HuH-7.5 (cell line): ENCODE data around the gene FAM20B.

Source experiments
- DNase-seq: peaks from one replicate; pipeline ENCODE4 v3.0.0; 2011; ENCODE audit warnings: low spot score

Gene FAM20B

GRCh38 chr1:179048339-179049124 is 22.8 kb downstream of the FAM20B start:
- DNase-seq, result no peak

GRCh38 chr1:179052776-179053175 is 27.1 kb downstream of the FAM20B start:
- no peak for DNase-seq

GRCh38 chr1:179053486-179053885 is 27.8 kb downstream of the FAM20B start:
- no peak for DNase-seq

DNA sequence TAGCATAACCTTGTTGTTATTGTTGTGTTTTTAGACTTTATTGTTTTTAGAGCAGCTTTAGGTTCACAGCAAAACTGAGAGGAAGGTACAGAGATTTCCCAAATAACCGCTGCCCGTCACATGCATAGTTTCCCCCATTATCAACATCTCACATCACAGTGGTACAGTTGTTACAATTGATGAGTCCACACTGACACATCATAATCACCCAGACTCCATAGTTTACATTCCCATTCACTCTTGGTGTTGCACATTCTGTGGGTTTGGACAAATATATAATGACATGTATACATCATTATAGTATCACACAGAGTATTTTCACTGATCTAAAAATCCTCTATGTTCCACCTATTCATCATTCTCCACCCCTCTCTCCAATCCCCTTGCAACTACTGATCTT is 30.2 kb downstream of the FAM20B start:
- no peak for DNase-seq

GRCh38 chr1:179058487-179059483 is 33.1 kb downstream of the FAM20B start:
- no peak for DNase-seq

DNA sequence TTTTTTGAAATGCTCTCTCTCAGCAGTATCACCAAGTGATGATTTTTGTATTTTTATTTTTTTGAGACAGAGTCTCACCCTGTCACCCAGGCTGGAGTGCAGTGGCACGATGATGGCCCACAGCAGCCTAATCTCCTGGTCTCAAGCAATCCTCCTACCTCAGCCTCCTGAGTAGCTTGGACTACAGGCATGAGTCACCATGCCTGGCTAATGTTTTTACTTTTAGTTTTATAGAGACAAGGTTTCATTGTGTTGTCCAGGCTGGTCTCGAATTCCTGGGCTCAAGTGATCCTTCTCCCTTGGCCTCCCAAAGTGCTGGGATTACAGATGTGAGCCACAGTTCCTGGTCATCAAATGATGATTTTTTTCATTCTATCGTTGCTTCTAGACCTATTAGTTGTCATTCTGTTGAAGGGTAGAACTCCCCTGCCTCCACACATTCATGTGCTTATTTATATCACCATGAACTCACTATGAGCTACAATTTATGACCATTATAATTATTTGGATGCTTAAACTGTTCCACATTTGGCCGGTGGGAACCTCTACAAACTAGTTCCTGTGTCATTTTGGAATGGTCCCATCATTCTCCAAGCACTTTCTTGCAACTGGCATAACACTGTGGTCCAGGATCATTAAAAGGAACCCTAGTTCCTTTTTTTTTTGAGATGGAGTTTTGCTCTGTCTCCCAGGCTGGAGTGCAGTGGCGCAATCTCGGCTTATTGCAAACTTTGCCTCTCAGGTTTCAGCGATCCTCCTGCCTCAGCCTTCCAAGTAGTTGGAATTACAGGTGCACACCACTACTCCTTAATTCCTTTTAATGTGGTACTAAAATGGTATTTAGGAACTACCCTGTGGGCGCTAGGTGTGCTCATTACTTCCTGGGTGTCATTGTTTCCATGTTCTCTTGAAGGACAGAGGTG is 35.9 kb downstream of the FAM20B start:
- no peak for DNase-seq

DNA sequence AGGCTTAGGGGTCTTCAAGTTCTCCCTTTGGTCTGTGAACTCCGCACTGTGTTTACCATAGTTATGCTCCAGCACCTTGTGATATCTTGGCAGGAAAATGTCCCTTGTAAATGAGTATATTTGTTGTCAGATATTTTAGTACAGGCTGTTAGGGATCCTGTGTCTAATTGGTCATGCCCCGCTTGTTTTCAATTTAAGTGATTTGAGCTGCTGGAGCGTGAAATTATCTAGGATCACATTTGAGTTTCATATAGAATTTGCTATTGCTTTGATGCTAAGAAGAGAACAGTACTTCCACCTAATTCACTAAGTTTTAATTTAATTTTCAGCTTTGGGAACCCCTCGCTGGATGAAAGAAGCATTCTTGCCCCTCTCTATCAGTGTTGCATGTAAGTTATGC is 40.8 kb downstream of the FAM20B start:
- DNase-seq, result no peak

- no peak for DNase-seq
These were observed 51.7 kb downstream of the FAM20B start for GRCh38 chr1:179077396-179077795.

DNA sequence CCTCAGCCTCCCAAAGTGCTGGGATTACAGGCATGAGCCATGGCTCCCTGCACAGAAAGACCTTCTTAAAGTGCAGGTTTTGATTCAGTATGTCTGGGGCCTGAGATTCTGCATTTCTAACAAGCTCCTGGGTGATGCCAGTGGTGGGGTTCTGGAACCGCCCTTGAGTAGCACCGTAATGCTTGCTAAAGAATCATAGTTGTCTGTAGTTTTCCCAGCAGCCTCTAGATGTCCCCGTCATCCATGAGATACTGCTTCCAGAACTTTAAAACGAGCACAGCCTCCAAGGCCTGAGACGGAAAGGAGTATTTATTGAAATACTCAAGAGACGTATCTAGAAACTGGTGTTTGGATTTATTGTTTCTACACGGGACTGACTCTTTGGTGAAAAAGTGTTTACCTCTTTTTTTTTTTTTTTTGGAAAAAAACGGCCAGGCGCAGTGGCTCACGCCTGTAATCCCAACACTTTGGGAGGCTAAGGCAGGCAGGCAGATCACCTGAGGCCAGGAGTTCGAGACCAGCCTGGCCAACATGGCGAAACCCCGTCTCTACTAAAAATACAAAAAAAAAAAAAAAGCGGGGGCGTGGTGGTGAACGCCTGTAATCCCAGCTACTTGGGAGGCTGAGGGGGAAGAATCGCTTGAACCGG is 53.5 kb downstream of the FAM20B start:
- DNase-seq, result peak; percentile 51

- no peak for DNase-seq
These were observed 55.4 kb downstream of the FAM20B start for GRCh38 chr1:179080866-179081686.

DNA sequence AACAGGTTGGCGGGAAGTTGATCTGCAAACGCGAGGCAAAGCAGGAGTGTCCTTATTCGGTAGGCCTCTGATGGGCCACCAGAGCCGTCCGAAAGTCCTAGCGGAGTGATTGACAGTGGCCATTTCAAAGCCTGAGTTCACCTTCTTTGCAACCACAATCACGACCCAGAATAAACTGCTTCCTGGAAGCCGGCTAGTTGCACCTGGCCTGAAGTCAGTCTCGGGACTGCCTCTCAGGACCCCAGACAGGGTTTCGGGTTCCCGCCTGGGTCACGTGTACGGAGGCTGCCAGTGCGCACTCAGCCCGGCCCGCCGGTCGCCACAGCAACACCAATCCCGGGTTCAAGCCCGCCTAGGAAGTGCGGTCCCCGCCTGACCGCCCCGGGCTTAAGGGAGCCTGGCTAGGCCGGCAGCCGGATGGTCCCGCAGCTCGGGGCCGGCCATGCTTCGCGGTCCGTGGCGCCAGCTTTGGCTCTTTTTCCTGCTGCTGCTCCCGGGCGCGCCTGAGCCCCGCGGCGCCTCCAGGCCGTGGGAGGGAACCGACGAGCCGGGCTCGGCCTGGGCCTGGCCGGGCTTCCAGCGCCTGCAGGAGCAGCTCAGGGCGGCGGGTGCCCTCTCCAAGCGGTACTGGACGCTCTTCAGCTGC is 56.1 kb downstream of the FAM20B start, which contains the start of gene TOR3A:
TSS of gene TOR3A (plus strand) at position 384 of the 646 bp plus-strand sequence. CDS start at position 443, 59 bp downstream.
- peak; percentile 90 for DNase-seq

GRCh38 chr1:179082333-179082998 is 56.8 kb downstream of the FAM20B start:
- peak; percentile 64 for DNase-seq

- DNase-seq, result no peak
These were observed 57.3 kb downstream of the FAM20B start for GRCh38 chr1:179082999-179083335.

DNA sequence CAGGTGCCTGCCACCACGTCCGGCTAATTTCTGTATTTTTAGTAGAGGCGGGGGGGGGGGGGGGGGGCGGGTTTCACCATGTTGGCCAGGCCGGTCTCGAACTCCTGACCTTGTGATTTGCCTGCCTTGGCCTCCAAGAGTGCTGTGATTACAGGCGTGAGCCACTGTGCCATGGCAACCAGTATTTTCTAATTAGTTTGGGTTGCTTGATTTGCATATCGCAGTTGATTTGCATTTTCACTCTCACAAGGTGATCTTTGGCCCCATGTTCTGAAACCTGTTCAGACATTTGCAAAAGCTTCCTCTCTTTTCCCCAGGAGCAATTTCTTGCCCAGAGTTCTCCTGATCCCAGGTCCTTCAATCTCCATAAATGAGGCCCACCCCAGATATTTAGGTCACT is 57.8 kb downstream of the FAM20B start:
- no peak for DNase-seq

GRCh38 chr1:179087665-179088064 is 62.0 kb downstream of the FAM20B start:
- no peak for DNase-seq

DNA sequence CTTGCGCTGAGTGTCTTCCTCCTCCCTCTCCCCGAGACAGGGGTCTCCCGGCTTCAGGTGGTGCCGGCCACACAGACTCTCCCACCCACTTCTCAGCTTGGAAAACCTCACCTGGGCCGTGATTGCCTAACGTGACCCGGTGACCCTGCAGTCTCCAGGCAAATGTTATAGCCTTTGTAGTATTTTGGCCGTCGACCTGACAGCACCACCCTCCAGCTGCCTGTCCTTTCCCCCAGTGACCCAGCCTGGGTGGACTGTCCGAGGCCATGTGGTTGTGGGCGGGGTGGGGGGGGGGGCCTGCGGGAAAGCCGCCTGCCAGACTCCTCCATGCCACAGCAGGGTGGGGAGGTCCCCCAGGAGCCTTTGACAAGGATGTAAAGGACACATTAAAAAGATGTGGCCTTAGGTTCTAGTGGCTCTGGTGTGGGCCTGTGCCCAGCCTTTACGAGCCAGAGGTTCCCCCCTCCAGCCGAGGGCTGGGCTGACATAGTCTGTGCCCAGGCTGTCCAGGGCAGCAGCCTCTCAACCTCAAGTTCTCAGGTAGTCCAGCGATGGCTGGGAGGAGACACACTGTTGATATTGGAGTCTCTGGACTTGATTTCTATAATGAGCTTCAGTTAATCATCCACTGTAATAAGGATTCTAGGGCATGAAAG is 64.3 kb downstream of the FAM20B start:
- DNase-seq, result no peak

DNA sequence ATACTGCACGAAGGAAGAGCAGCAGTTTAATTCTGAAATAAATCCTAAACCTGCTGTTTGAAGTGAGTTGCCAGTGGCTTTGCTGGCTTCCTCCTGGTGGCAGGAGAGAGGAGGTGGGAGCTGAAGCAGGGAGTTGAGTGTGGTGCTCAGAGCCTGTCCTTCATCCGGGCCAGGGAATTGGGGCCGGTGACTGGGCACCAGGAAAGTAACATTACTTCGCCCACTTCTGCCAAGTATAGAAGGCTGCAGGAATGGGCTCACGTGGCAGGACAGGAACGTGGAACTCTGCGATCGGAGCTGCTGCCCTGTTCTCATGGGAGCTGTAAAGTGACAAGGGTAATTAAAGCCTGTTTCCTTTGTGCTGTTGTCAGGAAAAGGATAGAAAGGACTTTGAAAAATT is 64.8 kb downstream of the FAM20B start:
- no peak for DNase-seq

DNA sequence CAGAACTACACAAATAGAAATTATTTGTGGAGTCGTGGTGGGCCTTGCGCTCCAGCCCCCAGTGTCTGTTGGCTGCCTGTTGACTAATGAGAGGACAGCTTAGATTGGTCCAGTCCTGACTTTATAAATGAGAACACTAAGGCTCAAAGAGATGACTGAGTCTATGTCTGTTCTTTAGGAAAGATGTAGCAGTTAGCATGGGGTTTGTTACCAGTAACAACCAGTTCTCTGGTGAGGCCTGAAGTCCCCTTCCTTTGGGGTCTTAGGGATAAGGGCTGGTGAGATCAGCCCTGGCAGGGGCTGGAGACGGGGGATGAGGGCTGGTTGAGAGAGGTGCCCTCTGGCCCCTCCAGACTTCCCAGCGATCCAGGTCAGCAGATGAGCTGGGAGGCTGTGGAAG is 65.2 kb downstream of the FAM20B start:
- no peak for DNase-seq

- DNase-seq, result no peak
These were observed 66.0 kb downstream of the FAM20B start for GRCh38 chr1:179091691-179092165.
